Measurements from ENCODE around the gene IL1RAPL1.

Gene IL1RAPL1

GRCh38 chrX:28979877-28980276 lies 392.6 kb downstream of the IL1RAPL1 start:
- TF ChIP-seq CTCF (IDR thresholded peaks at IDR 0.05) (no peak), ZFX (IDR thresholded peaks at IDR 0.05; ENCODE audit: borderline replicate concordance) (no peak)
- no peak overlapping the region for H3K27ac ChIP-seq

GRCh38 chrX:28981952-28982351 lies 394.7 kb downstream of the IL1RAPL1 start:
- TF ChIP-seq ZFX (IDR thresholded peaks at IDR 0.05; ENCODE audit: borderline replicate concordance) (no peak), CTCF (IDR thresholded peaks at IDR 0.05) (no peak)
- no peak overlapping the region for H3K27ac ChIP-seq

GRCh38 chrX:28988246-28988645 lies 401.0 kb downstream of the IL1RAPL1 start:
- TF ChIP-seq ZFX (IDR thresholded peaks at IDR 0.05; ENCODE audit: borderline replicate concordance) (no peak), CTCF (IDR thresholded peaks at IDR 0.05) (no peak)
- H3K27ac ChIP-seq: no peak overlapping the region

GRCh38 chrX:28997706-28998463 lies 410.6 kb downstream of the IL1RAPL1 start:
- TF ChIP-seq CTCF (IDR thresholded peaks at IDR 0.05) (no peak), ZFX (IDR thresholded peaks at IDR 0.05; ENCODE audit: borderline replicate concordance) (no peak)
- H3K27ac ChIP-seq: no peak overlapping the region

- no peak for TF ChIP-seq CTCF (IDR thresholded peaks at IDR 0.05)
- no peak for TF ChIP-seq ZFX (IDR thresholded peaks at IDR 0.05; ENCODE audit: borderline replicate concordance)
- H3K27ac ChIP-seq: no peak overlapping the region
Measured at GRCh38 chrX:28998609-28999135, 411.4 kb downstream of the IL1RAPL1 start.

- TF ChIP-seq ZFX (IDR thresholded peaks at IDR 0.05; ENCODE audit: borderline replicate concordance) (no peak), CTCF (IDR thresholded peaks at IDR 0.05) (no peak)
- no peak overlapping the region for H3K27ac ChIP-seq
Measured at GRCh38 chrX:29012867-29013266, 425.6 kb downstream of the IL1RAPL1 start.

- TF ChIP-seq ZFX (IDR thresholded peaks at IDR 0.05; ENCODE audit: borderline replicate concordance) (no peak), CTCF (IDR thresholded peaks at IDR 0.05) (no peak)
- H3K27ac ChIP-seq: no peak overlapping the region
Measured at GRCh38 chrX:29023207-29023606, 436.0 kb downstream of the IL1RAPL1 start.
